SH-SY5Y (cell line): ENCODE results near the gene CHEK1.

ENCODE experiments used
- GATA2 ChIP-seq: IDR thresholded peaks from 2 replicates; pipeline ENCODE4 v1.6.1; 2011; ENCODE audit warnings: mild to moderate bottlenecking, low read depth, low read length
- GATA3 ChIP-seq: IDR thresholded peaks from 2 replicates; pipeline ENCODE4 v1.6.1; 2011; ENCODE audit warnings: low read depth, mild to moderate bottlenecking, low read length, moderate library complexity

CHEK1 gene

GRCh38 chr11:125609545-125609944 lies 15.4 kb upstream of the CHEK1 start:
- no peak for TF ChIP-seq GATA3
- no peak for TF ChIP-seq GATA2

GRCh38 chr11:125618383-125618782 lies 6.6 kb upstream of the CHEK1 start:
- TF ChIP-seq GATA3 (no peak), GATA2 (no peak)

DNA sequence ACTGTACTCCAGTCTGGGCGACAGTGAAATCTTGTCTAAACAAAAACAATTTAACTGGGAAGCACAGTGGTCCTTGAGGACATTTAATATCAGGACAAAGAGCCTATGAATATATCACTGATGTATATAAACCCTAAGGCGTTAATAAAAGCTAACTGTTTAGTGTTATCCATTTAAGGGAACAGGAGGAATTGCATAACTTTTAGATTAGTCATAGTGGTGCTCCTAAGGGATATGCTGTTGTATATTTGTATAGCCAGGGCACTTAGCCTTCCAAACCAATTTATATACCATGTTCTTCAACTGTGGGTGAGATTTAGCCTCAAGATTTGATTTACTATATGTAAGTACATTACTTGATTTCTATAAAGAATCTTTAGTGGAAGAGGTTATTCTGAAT lies 3.0 kb upstream of the CHEK1 start:
- TF ChIP-seq GATA2 = no peak
- no peak for TF ChIP-seq GATA3

DNA sequence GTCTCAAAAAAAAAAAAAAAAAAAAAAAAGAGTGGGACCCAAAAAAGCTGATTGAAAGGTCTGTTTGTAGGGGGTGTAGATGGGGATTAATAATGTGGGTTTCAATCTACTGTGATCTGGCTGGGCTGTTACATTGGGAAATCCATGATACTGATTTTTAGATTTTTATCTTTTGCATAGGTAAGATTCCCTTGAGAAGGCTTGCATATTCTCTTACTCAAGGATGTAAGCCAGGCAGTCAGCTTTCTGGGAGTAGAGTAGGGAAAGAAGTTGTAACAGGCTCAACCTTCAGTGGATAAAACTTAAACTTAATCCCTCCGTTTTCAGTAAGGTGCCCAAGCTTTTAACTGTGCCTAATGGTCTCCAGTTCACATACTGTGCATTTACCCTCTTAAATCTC lies 1.9 kb upstream of the CHEK1 start:
- no peak for TF ChIP-seq GATA2
- no peak for TF ChIP-seq GATA3

DNA sequence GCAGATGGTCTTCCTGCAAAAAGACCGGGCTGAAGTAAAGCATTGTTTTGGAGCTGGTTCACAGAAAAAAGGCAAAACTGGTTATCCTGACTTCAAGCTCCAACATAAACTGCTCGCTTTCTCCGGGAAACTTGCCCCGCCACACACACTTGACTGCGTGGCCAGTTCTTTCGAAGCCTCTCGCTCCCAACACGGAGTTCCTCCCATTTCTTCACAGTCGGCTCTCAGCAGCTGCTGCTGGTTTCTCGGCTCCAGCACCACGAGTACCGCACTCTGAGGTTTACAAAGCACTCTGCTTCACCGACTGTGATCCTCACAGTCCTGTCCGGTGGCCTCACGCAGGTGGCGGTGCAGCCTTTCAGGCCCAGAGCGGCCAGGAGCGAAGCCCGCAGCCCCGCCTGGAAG lies 264 bp downstream of the CHEK1 start:
- TF ChIP-seq GATA2 (no peak), GATA3 (no peak)

GRCh38 chr11:125625630-125626287 lies 796 bp downstream of the CHEK1 start:
- TF ChIP-seq GATA3 = no peak
- no peak for TF ChIP-seq GATA2

GRCh38 chr11:125626288-125626950 lies 1.5 kb downstream of the CHEK1 start:
- TF ChIP-seq GATA2 (no peak), GATA3 (no peak)

DNA sequence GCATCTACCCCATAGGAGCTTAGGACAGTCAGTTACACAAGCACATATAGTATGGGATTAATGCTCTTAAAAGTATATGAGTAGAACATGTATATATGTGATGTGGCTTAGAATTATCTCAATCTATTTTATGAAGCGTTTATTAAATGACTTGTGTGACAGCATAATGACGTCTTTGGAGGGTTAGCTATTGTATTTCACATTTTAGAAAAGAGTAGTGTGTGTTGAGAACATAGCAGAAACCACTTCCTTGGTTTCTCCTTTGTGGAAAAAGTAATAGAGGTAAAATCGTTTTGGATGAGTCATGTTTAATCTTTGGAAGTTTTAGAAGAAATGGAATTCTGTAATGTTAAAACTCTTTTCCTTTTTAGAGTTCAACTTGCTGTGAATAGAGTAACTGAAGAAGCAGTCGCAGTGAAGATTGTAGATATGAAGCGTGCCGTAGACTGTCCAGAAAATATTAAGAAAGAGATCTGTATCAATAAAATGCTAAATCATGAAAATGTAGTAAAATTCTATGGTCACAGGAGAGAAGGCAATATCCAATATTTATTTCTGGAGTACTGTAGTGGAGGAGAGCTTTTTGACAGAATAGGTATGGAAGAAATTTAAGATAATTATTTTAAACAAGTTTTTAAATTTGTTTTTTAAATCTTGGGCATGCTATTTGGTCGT lies 2.4 kb downstream of the CHEK1 start:
- TF ChIP-seq GATA2 (no peak), GATA3 (no peak)

- TF ChIP-seq GATA3 (no peak), GATA2 (no peak)
Observed at GRCh38 chr11:125637840-125638239, 12.9 kb downstream of the CHEK1 start.

DNA sequence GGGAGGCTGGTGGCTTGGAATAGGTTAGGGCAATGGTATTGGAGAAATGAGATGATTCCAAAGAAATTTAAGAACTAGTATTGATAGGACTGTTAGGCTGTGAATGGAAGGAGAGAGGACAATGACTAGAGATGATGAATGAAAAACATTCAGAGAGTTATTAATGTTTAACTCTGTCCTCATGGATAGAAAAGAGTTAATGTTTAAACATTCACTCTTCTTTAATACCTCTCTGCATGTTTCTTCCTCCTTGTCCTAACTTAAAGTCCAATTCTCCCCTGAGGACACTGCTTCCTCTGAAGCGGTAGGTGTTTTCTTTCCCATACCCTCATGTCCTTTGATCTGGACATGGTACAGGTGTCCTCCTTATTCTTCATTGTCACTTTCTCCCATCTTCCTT lies 13.4 kb downstream of the CHEK1 start:
- TF ChIP-seq GATA3 = no peak
- TF ChIP-seq GATA2 = no peak

DNA sequence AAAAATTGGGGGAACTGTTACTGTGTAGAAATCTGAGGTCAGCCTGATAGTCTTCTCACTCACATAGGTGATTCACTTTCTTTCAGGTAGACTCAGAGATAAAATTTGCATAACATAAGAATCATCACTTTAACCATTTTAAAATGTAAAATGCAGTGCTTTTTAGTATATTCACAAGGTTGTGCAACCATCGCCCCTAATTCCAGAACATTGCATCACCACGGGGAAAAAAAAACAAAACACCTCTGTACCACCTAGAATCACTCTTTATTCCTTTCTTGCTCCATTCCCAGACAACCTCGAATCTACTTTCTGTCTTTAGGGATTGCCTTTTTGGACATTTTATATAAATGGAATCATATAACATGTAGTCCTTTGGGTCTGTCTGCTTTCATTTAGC lies 20.9 kb downstream of the CHEK1 start:
- TF ChIP-seq GATA3 = no peak
- no peak for TF ChIP-seq GATA2

GRCh38 chr11:125649465-125650166 lies 24.7 kb downstream of the CHEK1 start:
- TF ChIP-seq GATA3 = no peak
- TF ChIP-seq GATA2 = no peak

GRCh38 chr11:125662689-125663088 lies 37.7 kb downstream of the CHEK1 start:
- TF ChIP-seq GATA2 = no peak
- no peak for TF ChIP-seq GATA3

- TF ChIP-seq GATA3 (no peak), GATA2 (no peak)
Observed at GRCh38 chr11:125663910-125664309, 38.9 kb downstream of the CHEK1 start.
